H9 (cell line): ENCODE results near the gene RADX. TPM values are rescaled to one million over a fixed set of nuclear protein-coding genes. Genes with fewer than 3 reads are reported as not detected.

Source experiments
- DNase-seq: peaks from one replicate; pipeline ENCODE4 v3.0.0-alpha.2; 2017
- H2AFZ ChIP-seq: one replicate; pipeline ENCODE4 v1.6.1; 2013; ENCODE audit warnings: mild to moderate bottlenecking, low read length, control low read depth, moderate library complexity
- H2AK5ac ChIP-seq: 2 replicates; pipeline ENCODE4 v1.6.1; 2013; ENCODE audit warnings: low read length, control low read depth, mixed read lengths; ENCODE audit not compliant: insufficient read length
- H2BK120ac ChIP-seq: one replicate; pipeline ENCODE4 v1.6.1; 2013; ENCODE audit warnings: low read depth, mild to moderate bottlenecking, low read length, control low read depth, inconsistent platforms; ENCODE audit not compliant: poor library complexity, severe bottlenecking
- H2BK12ac ChIP-seq: 2 replicates; pipeline ENCODE4 v1.6.1; 2013; ENCODE audit warnings: low read length, control low read depth, mixed read lengths, low read depth; ENCODE audit not compliant: insufficient read length
- H2BK15ac ChIP-seq: 2 replicates; pipeline ENCODE4 v1.6.1; 2013; ENCODE audit warnings: low read depth, low read length, control low read depth
- H2BK20ac ChIP-seq: one replicate; pipeline ENCODE4 v1.6.1; 2013; ENCODE audit warnings: low read depth, mild to moderate bottlenecking, low read length, control low read depth, inconsistent platforms; ENCODE audit not compliant: poor library complexity, severe bottlenecking
- H2BK5ac ChIP-seq: 2 replicates; pipeline ENCODE4 v1.6.1; 2013; ENCODE audit warnings: low read length, control low read depth, mixed read lengths; ENCODE audit not compliant: insufficient read length
- H3K14ac ChIP-seq: 2 replicates; pipeline ENCODE4 v1.6.1; 2013; ENCODE audit warnings: low read length, control low read depth; ENCODE audit not compliant: insufficient read depth
- H3K18ac ChIP-seq: 2 replicates; pipeline ENCODE4 v1.6.1; 2013; ENCODE audit warnings: low read depth, mild to moderate bottlenecking, mixed read lengths, low read length, control low read depth; ENCODE audit not compliant: insufficient read length
- H3K23ac ChIP-seq: 2 replicates; pipeline ENCODE4 v1.6.1; 2013; ENCODE audit warnings: low read length, control low read depth, mixed read lengths, low read depth; ENCODE audit not compliant: insufficient read length
- H3K23me2 ChIP-seq: 2 replicates; pipeline ENCODE4 v1.6.1; 2013; ENCODE audit warnings: low read depth, mild to moderate bottlenecking, mixed read lengths, low read length, control low read depth; ENCODE audit not compliant: insufficient read length, poor library complexity, severe bottlenecking
- H3K27ac ChIP-seq: 2 replicates; pipeline ENCODE4 v1.5.1; 2013; ENCODE audit warnings: low read length, control low read depth, mixed read lengths, low read depth; ENCODE audit not compliant: insufficient read length
- H3K27me3 ChIP-seq: 2 replicates; pipeline ENCODE4 v1.6.1; 2013; ENCODE audit warnings: low read length, control low read depth, inconsistent platforms; ENCODE audit not compliant: insufficient read depth
- H3K4ac ChIP-seq: 2 replicates; pipeline ENCODE4 v1.6.1; 2013; ENCODE audit warnings: low read depth, mild to moderate bottlenecking, control low read depth, inconsistent platforms, low read length, moderate library complexity
- H3K4me1 ChIP-seq: 2 replicates; pipeline ENCODE4 v1.6.1; 2013; ENCODE audit warnings: low read length, control low read depth, inconsistent platforms; ENCODE audit not compliant: insufficient read depth
- H3K4me2 ChIP-seq: 2 replicates; pipeline ENCODE4 v1.6.1; 2013; ENCODE audit warnings: low read length, control low read depth, mixed read lengths; ENCODE audit not compliant: insufficient read length, insufficient read depth
- H3K56ac ChIP-seq: 2 replicates; pipeline ENCODE4 v1.6.1; 2013; ENCODE audit warnings: low read depth, mild to moderate bottlenecking, mixed read lengths, low read length, control low read depth; ENCODE audit not compliant: insufficient read length
- H3K79me1 ChIP-seq: 2 replicates; pipeline ENCODE4 v1.6.1; 2013; ENCODE audit warnings: low read depth, mild to moderate bottlenecking, moderate library complexity, low read length, control low read depth, inconsistent platforms; ENCODE audit not compliant: insufficient read depth, poor library complexity, severe bottlenecking
- H3K79me2 ChIP-seq: 2 replicates; pipeline ENCODE4 v1.6.1; 2013; ENCODE audit warnings: low read length, control low read depth, inconsistent platforms; ENCODE audit not compliant: insufficient read depth
- H3K9ac ChIP-seq: 2 replicates; pipeline ENCODE4 v1.6.1; 2013; ENCODE audit warnings: low read length, control low read depth, mixed read lengths; ENCODE audit not compliant: insufficient read length; ENCODE audit errors: extremely low read depth
- H3K9me3 ChIP-seq: one replicate; pipeline ENCODE4 v1.6.1; 2013; ENCODE audit warnings: low read depth, low read length, inconsistent platforms; ENCODE audit not compliant: control insufficient read depth
- H3T11ph ChIP-seq: one replicate; pipeline ENCODE4 v1.6.1; 2013; ENCODE audit warnings: mild to moderate bottlenecking, low read length, control low read depth, inconsistent platforms
- H4K20me1 ChIP-seq: one replicate; pipeline ENCODE4 v1.6.1; 2013; ENCODE audit not compliant: control insufficient read depth, insufficient read length, insufficient read depth
- H4K5ac ChIP-seq: 2 replicates; pipeline ENCODE4 v1.6.1; 2013; ENCODE audit warnings: low read depth, mild to moderate bottlenecking, mixed read lengths, low read length, control low read depth; ENCODE audit not compliant: insufficient read length
- H4K8ac ChIP-seq: replicated peaks from 2 replicates; pipeline ENCODE4 v1.6.1; 2013; ENCODE audit warnings: low read length, control low read depth, mixed read lengths, low read depth; ENCODE audit not compliant: insufficient read length
- H4K91ac ChIP-seq: 2 replicates; pipeline ENCODE4 v1.6.1; 2013; ENCODE audit warnings: low read depth, mild to moderate bottlenecking, moderate library complexity, mixed read lengths, low read length, control low read depth; ENCODE audit not compliant: insufficient read length
- H3K27ac Mint-ChIP-seq, 3 experiments: 2 replicates in 2 of 3; 3 replicates in 1 of 3; pipeline ENCODE4 v1.8.0; 2020 to 2021; ENCODE audit warnings: mixed read lengths in 3 of 3, mild to moderate bottlenecking in 1 of 3, moderate library complexity in 1 of 3
- H3K27me3 Mint-ChIP-seq: 2 replicates; pipeline ENCODE4 v1.8.0; 2021; ENCODE audit warnings: low read depth, mild to moderate bottlenecking, moderate library complexity, mixed read lengths
- H3K36me3 Mint-ChIP-seq, 3 experiments: 2 replicates in 2 of 3; 3 replicates in 1 of 3; pipeline ENCODE4 v1.8.0; 2020 to 2021; ENCODE audit warnings: low read depth in 3 of 3, mixed read lengths in 3 of 3; ENCODE audit not compliant: insufficient read depth in 1 of 3
- H3K4me1 Mint-ChIP-seq, 2 experiments: 2 replicates each; pipeline ENCODE4 v1.8.0; 2020; ENCODE audit warnings: mixed read lengths in 2 of 2
- H3K4me3 Mint-ChIP-seq, 2 experiments: 2 replicates in 1 of 2; 3 replicates in 1 of 2; pipeline ENCODE4 v1.8.0; 2020 to 2021; ENCODE audit warnings: mild to moderate bottlenecking in 2 of 2, mixed read lengths in 2 of 2, moderate library complexity in 1 of 2
- H3K9me3 Mint-ChIP-seq, 2 experiments: 2 replicates in 1 of 2; 3 replicates in 1 of 2; pipeline ENCODE4 v1.8.0; 2020; ENCODE audit warnings: mild to moderate bottlenecking in 2 of 2, mixed read lengths in 2 of 2, moderate library complexity in 1 of 2
- WGBS: extraction: QIAGEN DNeasy Blood & Tissue Kit; methylation state at CpG from one replicate; pipeline ENCODE4 v1.1.7; 2013; ENCODE audit warnings: missing lambda C conversion rate, low lambda C conversion rate, mixed read lengths; ENCODE audit not compliant: insufficient read length; ENCODE audit errors: extremely low coverage; 5-methylcytosine and 5-hydroxymethylcytosine counted together
- total RNA-seq: library from RNA; stranded (reverse); gene quantifications from 2 replicates; pipeline ENCODE4 v1.2.1, GENCODE V29; 2021
- TF ChIP-seq, protein P1 (sequence below): fragments of 200-600 bp; sonication (generic); conservative IDR thresholded peaks from 3 replicates; pipeline ENCODE4 v1.8.0; 2021; ENCODE audit warnings: antibody characterized with exemption, mild to moderate bottlenecking

RADX gene
- total RNA-seq, 1 experiment from 2014 or later = 1.5 TPM

DNA sequence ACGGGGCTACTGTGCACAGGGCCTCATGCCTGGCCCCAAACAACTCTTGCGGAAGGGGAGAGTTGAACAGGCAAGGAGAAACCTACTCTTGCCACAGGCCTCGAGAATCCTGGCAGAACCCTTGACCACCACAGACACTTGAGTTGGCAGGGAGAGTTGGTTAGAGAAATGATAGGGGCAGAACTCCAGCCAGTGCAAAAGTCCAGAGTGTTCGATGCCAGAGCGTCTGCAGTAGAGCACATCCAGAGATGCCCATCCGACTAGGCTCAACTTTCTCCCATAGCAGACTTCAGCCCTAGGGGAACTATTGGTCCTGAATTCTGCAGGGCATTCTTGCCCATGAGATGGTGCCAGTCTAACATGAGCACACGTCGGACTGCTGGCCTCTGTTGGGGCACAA, 45.4 kb upstream of the RADX start:
- H3K4me1 ChIP-seq = no peaks in the 10 kb centered on the region
- no CpG with 5 or more reads among the region's 8 CpGs for WGBS
- H3K14ac ChIP-seq = no peak overlapping the region
- no peaks in the 10 kb centered on the region for H3K36me3 Mint-ChIP-seq
- H3K4me2 ChIP-seq = no peak overlapping the region
- H3K79me2 ChIP-seq = no peaks in the 10 kb centered on the region
- H3K79me1 ChIP-seq = no peaks in the 10 kb centered on the region
- no peak overlapping the region for H3K23ac ChIP-seq
- no peak overlapping the region for H2BK12ac ChIP-seq
- H3K4me3 Mint-ChIP-seq = no peak overlapping the region
- H3K9me3 Mint-ChIP-seq = peaks cover 0 to 76% of the 10 kb centered on the region in 2 experiments; a peak in 2 of 5 replicates
- no peak overlapping the region for H3K4ac ChIP-seq
- H3T11ph ChIP-seq = no peak overlapping the region
- no peak overlapping the region for H2BK5ac ChIP-seq
- no peak overlapping the region for H3K27ac Mint-ChIP-seq
- H3K27me3 ChIP-seq = no peaks in the 10 kb centered on the region
- no peaks in the 10 kb centered on the region for H3K4me1 Mint-ChIP-seq
- peaks cover 11% of the 10 kb centered on the region for H3K27me3 Mint-ChIP-seq
- H2BK120ac ChIP-seq = no peak overlapping the region
- no peak overlapping the region for H3K9ac ChIP-seq
- no peak overlapping the region for H2BK20ac ChIP-seq
- no peak overlapping the region for H3K27ac ChIP-seq
- H3K23me2 ChIP-seq = no peaks in the 10 kb centered on the region
- no peaks in the 10 kb centered on the region for H4K20me1 ChIP-seq
- H3K9me3 ChIP-seq = no peaks in the 10 kb centered on the region
- H2AFZ ChIP-seq = no peak overlapping the region
- no peak for DNase-seq
- H2BK15ac ChIP-seq = no peak overlapping the region
- H2AK5ac ChIP-seq = no peak overlapping the region
- no peak overlapping the region for H3K18ac ChIP-seq
- H4K5ac ChIP-seq = no peak overlapping the region
- TF ChIP-seq, protein P1, sequence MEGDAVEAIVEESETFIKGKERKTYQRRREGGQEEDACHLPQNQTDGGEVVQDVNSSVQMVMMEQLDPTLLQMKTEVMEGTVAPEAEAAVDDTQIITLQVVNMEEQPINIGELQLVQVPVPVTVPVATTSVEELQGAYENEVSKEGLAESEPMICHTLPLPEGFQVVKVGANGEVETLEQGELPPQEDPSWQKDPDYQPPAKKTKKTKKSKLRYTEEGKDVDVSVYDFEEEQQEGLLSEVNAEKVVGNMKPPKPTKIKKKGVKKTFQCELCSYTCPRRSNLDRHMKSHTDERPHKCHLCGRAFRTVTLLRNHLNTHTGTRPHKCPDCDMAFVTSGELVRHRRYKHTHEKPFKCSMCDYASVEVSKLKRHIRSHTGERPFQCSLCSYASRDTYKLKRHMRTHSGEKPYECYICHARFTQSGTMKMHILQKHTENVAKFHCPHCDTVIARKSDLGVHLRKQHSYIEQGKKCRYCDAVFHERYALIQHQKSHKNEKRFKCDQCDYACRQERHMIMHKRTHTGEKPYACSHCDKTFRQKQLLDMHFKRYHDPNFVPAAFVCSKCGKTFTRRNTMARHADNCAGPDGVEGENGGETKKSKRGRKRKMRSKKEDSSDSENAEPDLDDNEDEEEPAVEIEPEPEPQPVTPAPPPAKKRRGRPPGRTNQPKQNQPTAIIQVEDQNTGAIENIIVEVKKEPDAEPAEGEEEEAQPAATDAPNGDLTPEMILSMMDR = no peak
- no peak overlapping the region for H4K8ac ChIP-seq
- no peak overlapping the region for H3K56ac ChIP-seq
- H4K91ac ChIP-seq = no peak overlapping the region
